AG04450 (cell line): Measurements from ENCODE around the gene FDX1. TPM values are rescaled to one million over a fixed set of nuclear protein-coding genes. Genes with fewer than 3 reads are reported as not detected.

Source experiments
- CTCF ChIA-PET: fragments of 300-600, 350-600 bp; formaldehyde crosslinking; extraction: SDS; loops from one replicate; lab custom pipeline; 2022; ENCODE audit warnings: antibody characterized with exemption, inconsistent platforms; lab: Charles Lee
- POLR2A ChIA-PET: fragments of 350-600 bp; formaldehyde crosslinking; extraction: SDS; loops from one replicate; lab custom pipeline; 2021; ENCODE audit warnings: antibody characterized with exemption, inconsistent platforms; lab: Yijun Ruan, JAX
- DNase-seq: peaks from one replicate; pipeline ENCODE4 v3.0.0-alpha.2; 2011; ENCODE audit warnings: low read depth, low spot score
- H3K27ac ChIP-seq: one replicate; pipeline ENCODE4 v1.5.1; 2012; ENCODE audit warnings: low read depth, low read length, control low read depth
- H3K27me3 ChIP-seq: one replicate; pipeline ENCODE4 v1.6.0; 2012; ENCODE audit warnings: low read length; ENCODE audit not compliant: control insufficient read depth, insufficient read depth
- H3K4me3 ChIP-seq: 2 replicates; pipeline ENCODE4 v1.5.1; 2011; ENCODE audit warnings: mild to moderate bottlenecking, low read depth, low read length, control low read depth
- H3K9me3 ChIP-seq: 2 replicates; pipeline ENCODE4 v1.5.1; 2012; ENCODE audit warnings: low read length; ENCODE audit not compliant: control insufficient read depth, insufficient read depth
- CTCF ChIP-seq: IDR thresholded peaks from 2 replicates; pipeline ENCODE4 v1.5.1; 2011; ENCODE audit warnings: low read depth, low read length, control low read depth, inconsistent platforms
- polyA plus RNA-seq: library from polyadenylated mRNA; depleted of rRNA; stranded (reverse); fragments of >200 nt; gene quantifications from 2 replicates; pipeline ENCODE4 v1.2.3, GENCODE V29; 2011

FDX1 gene
- polyA plus RNA-seq, 1 experiment = 8.9 TPM

- Histone ChIP-seq H3K27ac (no peak overlapping the region), H3K4me3 (no peak overlapping the region), H3K9me3 (no peaks in the 10 kb centered on the region; the same call in 1 of the 2 replicates), H3K27me3 (peaks cover 2% of the 10 kb centered on the region)
- no peak for TF ChIP-seq CTCF
- no peak for DNase-seq
- ChIA-PET POLR2A (no interaction called here), CTCF (no interaction called here)
Observed at GRCh38 chr11:110481523-110481922, 51.8 kb downstream of the FDX1 start.

DNA sequence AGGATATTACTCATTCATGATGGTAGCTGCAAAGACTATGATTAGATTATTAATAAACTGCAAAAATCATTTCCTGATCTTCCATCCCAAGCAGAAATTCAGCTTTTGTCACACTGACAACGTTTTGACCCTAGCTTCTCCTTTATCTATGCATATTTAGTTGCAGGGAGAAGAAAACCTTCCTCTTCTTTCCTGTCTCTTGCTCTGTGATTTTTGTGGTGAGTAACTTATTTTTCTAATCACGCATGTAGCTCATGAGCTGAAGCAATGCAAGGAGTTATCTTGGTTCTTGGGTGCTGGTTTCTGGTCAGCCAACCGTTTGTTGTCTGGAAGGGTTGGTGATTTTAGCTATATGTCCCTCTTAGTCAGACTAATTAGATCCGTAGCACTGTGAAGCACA, 56.4 kb downstream of the FDX1 start:
- ChIA-PET POLR2A (no interaction called here), CTCF (no interaction called here)
- no peak overlapping the region for H3K27ac ChIP-seq
- no peaks in the 10 kb centered on the region; the same call in 1 of the 2 replicates for H3K9me3 ChIP-seq
- no peak overlapping the region for H3K4me3 ChIP-seq
- DNase-seq = no peak
- TF ChIP-seq CTCF = no peak
- H3K27me3 ChIP-seq = peaks cover 2% of the 10 kb centered on the region

DNA sequence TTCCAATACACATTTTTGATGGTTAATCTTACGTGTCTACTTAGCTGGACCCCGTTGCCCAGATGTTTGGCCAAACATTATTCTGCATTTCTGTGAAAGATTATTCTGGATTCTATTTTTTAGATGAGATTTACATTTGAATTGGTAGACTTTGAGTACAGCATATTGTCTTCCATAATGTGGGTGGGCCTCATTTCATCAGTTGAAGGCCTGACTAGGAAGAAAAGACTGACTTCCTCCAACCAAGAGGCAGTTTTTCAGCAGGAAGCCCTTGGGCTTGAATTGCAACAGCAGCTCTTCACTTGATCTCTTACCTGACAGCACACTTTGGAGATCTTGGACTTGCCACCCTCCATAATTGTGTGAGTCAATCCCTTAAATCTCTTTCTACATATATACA, 58.7 kb downstream of the FDX1 start:
- CTCF ChIA-PET = no interaction called here
- Histone ChIP-seq H3K27me3 (peaks cover 2% of the 10 kb centered on the region), H3K9me3 (no peaks in the 10 kb centered on the region; the same call in 1 of the 2 replicates), H3K4me3 (no peak overlapping the region), H3K27ac (no peak overlapping the region)
- DNase-seq = no peak
- POLR2A ChIA-PET = no interaction called here
- TF ChIP-seq CTCF = no peak

DNA sequence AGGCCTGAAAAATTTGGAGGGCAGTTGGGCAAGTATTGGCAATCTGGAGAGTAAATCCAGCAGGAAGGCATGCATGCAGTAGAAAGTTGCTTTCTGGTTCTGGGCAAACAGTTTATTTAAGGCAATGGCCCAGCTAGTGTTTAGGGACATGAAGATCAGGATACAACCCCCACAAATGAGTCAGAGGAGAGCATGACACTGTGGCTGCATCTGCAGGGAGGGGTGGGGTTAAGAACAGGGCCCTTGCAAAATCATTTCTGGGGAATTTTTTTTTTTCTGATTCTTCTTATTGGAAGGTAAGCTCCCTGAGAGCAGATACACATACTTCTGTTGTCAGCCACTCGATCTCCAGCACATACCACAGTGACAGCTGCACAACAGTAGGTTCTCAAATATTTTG, 61.1 kb downstream of the FDX1 start:
- ChIA-PET CTCF (interaction anchor here (0.6 kb wide), 1 partner anchor 57 kb away, joined by 6 read pairs; no protein-coding TSS in a partner anchor), POLR2A (no interaction called here)
- no peaks in the 10 kb centered on the region for H3K9me3 ChIP-seq
- TF ChIP-seq CTCF = no peak
- no peak overlapping the region for H3K27ac ChIP-seq
- no peak overlapping the region for H3K4me3 ChIP-seq
- H3K27me3 ChIP-seq = no peaks in the 10 kb centered on the region
- DNase-seq = no peak

GRCh38 chr11:110491577-110492320, 62.0 kb downstream of the FDX1 start:
- Histone ChIP-seq H3K27me3 (no peaks in the 10 kb centered on the region), H3K27ac (no peak overlapping the region), H3K9me3 (no peaks in the 10 kb centered on the region), H3K4me3 (no peak overlapping the region)
- POLR2A ChIA-PET = no interaction called here
- no peak for DNase-seq
- TF ChIP-seq CTCF = no peak
- CTCF ChIA-PET = interaction anchor here (0.6 kb wide), 1 partner anchor 57 kb away, joined by 6 read pairs; no protein-coding TSS in a partner anchor
